Measurements from ENCODE around the gene ADGRF3. TPM values are rescaled to one million over a fixed set of nuclear protein-coding genes. Genes with fewer than 3 reads are reported as not detected.

The ADGRF3 gene
- total and polyA plus RNA-seq, 12 donors, result 0.03 to 0.72 TPM; not detected in 10

- WGBS, 2 donors, result 73 to 84% methylated on average over 3 of the region's 3 CpGs
Observed at GRCh38 chr2:26297061-26297460, 49.5 kb downstream of the ADGRF3 start.

GRCh38 chr2:26295511-26295910, 51.1 kb downstream of the ADGRF3 start:
- WGBS, 2 donors, result 79 to 84% methylated on average over 1 of the region's 1 CpG
- Histone ChIP-seq H3K27ac (no peak overlapping the region), H3K4me1 (peaks cover 0 to 30% (median 13%) of the 10 kb centered on the region in 9 donors), H3K27me3 (no peaks in the 10 kb centered on the region), H3K4me3 (no peak overlapping the region), H3K36me3 (peaks cover 0 to 13% (median 0%) of the 10 kb centered on the region in 9 donors), H3K9me3 (no peaks in the 10 kb centered on the region)
- no peak for ATAC-seq
- TF ChIP-seq CTCF (IDR thresholded peaks at IDR 0.05), result no peak
- no peak for DNase-seq
- intact Hi-C loops (cut with DNase I), result loop anchor here in 1 of 10 donors (10.0 kb wide), 1 partner anchor 51 kb away; the partner anchor contains the start of genes HADHA and HADHB

More at GRCh38 chr2:26297061-26297460, 49.5 kb downstream of the ADGRF3 start:
- Histone ChIP-seq H3K9me3 (no peaks in the 10 kb centered on the region), H3K36me3 (peaks cover 0 to under 1% (median 0%) of the 10 kb centered on the region in 9 donors), H3K27me3 (no peaks in the 10 kb centered on the region), H3K27ac (no peak overlapping the region), H3K4me1 (peaks cover 0 to 35% (median 16%) of the 10 kb centered on the region in 9 donors), H3K4me3 (no peak overlapping the region)
- DNase-seq (no peak), ATAC-seq (no peak)
- intact Hi-C loops (cut with DNase I), result loop anchor here in 1 of 10 donors (10.0 kb wide), 1 partner anchor 52 kb away; the partner anchor contains the start of genes HADHA and HADHB
- TF ChIP-seq CTCF (IDR thresholded peaks at IDR 0.05), result no peak

- no peak for TF ChIP-seq CTCF (IDR thresholded peaks at IDR 0.05)
- no peaks in the 10 kb centered on the region for H3K9me3 ChIP-seq
- H3K27me3 ChIP-seq, result no peaks in the 10 kb centered on the region
- DNase-seq, result no peak
- intact Hi-C loops (cut with DNase I), result loop anchor here in 2 of 10 donors (5.0 to 10.0 kb wide), 2 partner anchors 48 to 80 kb away; partner anchors contain the start of genes HADHA (in 1 of the 2) and HADHB (in 1 of the 2)
- H3K4me3 ChIP-seq, result no peak overlapping the region
- H3K27ac ChIP-seq, result no peak overlapping the region
- 69 to 71% methylated on average over 6 of the region's 6 CpGs for WGBS, 2 donors
- peaks cover 0 to 42% (median 15%) of the 10 kb centered on the region in 9 donors for H3K36me3 ChIP-seq
- peak in 1 of 8 donors; percentile 40 for ATAC-seq
- peaks cover 0 to 8% (median 0%) of the 10 kb centered on the region in 9 donors for H3K4me1 ChIP-seq
Observed at GRCh38 chr2:26292646-26293045, 53.9 kb downstream of the ADGRF3 start.

- H3K27me3 ChIP-seq, result no peaks in the 10 kb centered on the region
- TF ChIP-seq CTCF (IDR thresholded peaks at IDR 0.05), result no peak
- intact Hi-C loops (cut with DNase I), result loop anchor here in 2 of 10 donors (5.0 to 10.0 kb wide), 2 partner anchors 45 to 78 kb away; partner anchors contain the start of genes HADHA (in 1 of the 2) and HADHB (in 1 of the 2)
- H3K4me3 ChIP-seq, result no peak overlapping the region
- no peaks in the 10 kb centered on the region for H3K9me3 ChIP-seq
- no peak overlapping the region for H3K27ac ChIP-seq
- DNase-seq (no peak), ATAC-seq (no peak)
- peaks cover 0 to 68% (median 40%) of the 10 kb centered on the region in 9 donors for H3K36me3 ChIP-seq
- peaks cover 0 to 8% (median 0%) of the 10 kb centered on the region in 9 donors for H3K4me1 ChIP-seq
- 80 to 83% methylated on average over 1 of the region's 1 CpG for WGBS, 2 donors
Observed at GRCh38 chr2:26290001-26290400, 56.6 kb downstream of the ADGRF3 start.
